ENCODE results near the gene SLAMF9. TPM values are rescaled to one million over a fixed set of nuclear protein-coding genes. Genes with fewer than 3 reads are reported as not detected.

The SLAMF9 gene
- total RNA-seq, 1 experiment from 2014 or later, result not detected

GRCh38 chr1:159915571-159916241, 38.3 kb downstream of the SLAMF9 start:
- TF ChIP-seq ZNF274 (IDR thresholded peaks at IDR 0.05; ENCODE audit: low read depth, low read length) (no peak), POLR2A (IDR thresholded peaks at IDR 0.05; ENCODE audit: borderline replicate concordance, extremely low read depth, insufficient read depth, insufficient read length) (no peak), ZBTB33 (IDR thresholded peaks at IDR 0.05; ENCODE audit: extremely low read depth, insufficient replicate concordance, low read length) (no peak), EZH2phosphoT487 (IDR thresholded peaks at IDR 0.05; ENCODE audit: borderline replicate concordance) (no peak), RAD21 (IDR thresholded peaks at IDR 0.05; ENCODE audit: low read depth) (no peak), EZH2 (IDR thresholded peaks at IDR 0.05) (no peak), CEBPB (IDR thresholded peaks at IDR 0.05; ENCODE audit: low read depth) (no peak), ELF1 (IDR thresholded peaks at IDR 0.05; ENCODE audit: borderline replicate concordance, low read depth) (no peak), SIN3A (IDR thresholded peaks at IDR 0.05; ENCODE audit: low read depth) (no peak)
- TF ChIP-seq, protein P1, sequence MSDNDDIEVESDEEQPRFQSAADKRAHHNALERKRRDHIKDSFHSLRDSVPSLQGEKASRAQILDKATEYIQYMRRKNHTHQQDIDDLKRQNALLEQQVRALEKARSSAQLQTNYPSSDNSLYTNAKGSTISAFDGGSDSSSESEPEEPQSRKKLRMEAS (IDR thresholded peaks at IDR 0.05), result no peak
- ChIA-PET RAD21 (ENCODE audit: low non-redundant PET in 1 of 2, low total read pairs in 2 of 2, uncharacterized antibody in 2 of 2, unreplicated experiment in 2 of 2) (no interaction called here), POLR2A (interaction anchor here (1.8 to 2.2 kb wide), 2 partner anchors 9 to 15 kb away, joined by 7 to 8 read pairs; partner anchors contain the start of genes CFAP45 and TAGLN2), CTCF (interaction anchor here (0.9 to 3.3 kb wide), 2 partner anchors 91 to 116 kb away, joined by 3 to 13 read pairs; no protein-coding TSS in a partner anchor)
- H3K27ac ChIP-seq (ENCODE audit: low read depth, low read length), result no peak overlapping the region
- peaks cover 22 to 50% of the 10 kb centered on the region in 2 experiments for H3K4me1 ChIP-seq (ENCODE audit: control insufficient read depth in 1 of 2, insufficient read depth in 2 of 2, low read length in 2 of 2)
- H4K20me1 ChIP-seq (ENCODE audit: insufficient read depth), result no peaks in the 10 kb centered on the region
- H3K4me3 ChIP-seq (replicated peaks in 1 of 2; ENCODE audit: low read depth in 1 of 2, low read length in 2 of 2), result no peak overlapping the region
- no peaks in the 10 kb centered on the region for H3K9me3 ChIP-seq (ENCODE audit: control insufficient read depth in 1 of 2, insufficient read depth in 1 of 2, low read depth in 1 of 2, low read length in 2 of 2)
- DNase-seq (ENCODE audit: low read depth, low spot score) (no peak), ATAC-seq (no peak)
- H3K9me2 ChIP-seq (ENCODE audit: insufficient read depth), result no peaks in the 10 kb centered on the region
- no peak overlapping the region for H3K9ac ChIP-seq (ENCODE audit: low read length)
- intact Hi-C loops (cut with micrococcal nuclease), result no loop called here
- no peak overlapping the region for H3K4me2 ChIP-seq (ENCODE audit: low read length)
- no peak overlapping the region for H2AFZ ChIP-seq (ENCODE audit: low read depth, low read length, poor library complexity, severe bottlenecking)
- peaks cover 7 to 14% of the 10 kb centered on the region in 2 experiments; a peak in 2 of 4 replicates for H3K36me3 ChIP-seq (ENCODE audit: control insufficient read depth in 1 of 2, insufficient read depth in 2 of 2, low read length in 2 of 2)
- H3K27me3 ChIP-seq (ENCODE audit: insufficient read depth, low read length), result no peaks in the 10 kb centered on the region
- no TSS peak for BruUV-seq (replicated peaks)
- H3K79me2 ChIP-seq (ENCODE audit: insufficient read depth, low read length), result peaks cover under 1% of the 10 kb centered on the region; the same call in 1 of the 2 replicates
